Psoas muscle (tissue), 8 donors: ENCODE data around the gene AP2M1. TPM values are rescaled to one million over a fixed set of nuclear protein-coding genes. Genes with fewer than 3 reads are reported as not detected.
A peak's percentile ranks its signal among the peaks of the same experiment; 100 is the strongest.

ENCODE experiments used
- ATAC-seq, 4 donors: fragments of 200-7000 bp; cut with Tn5 transposase; one replicate each; pipeline ENCODE4 v1.9.1; 2020; ENCODE audit warnings: moderate library complexity in 3 of 4, mild to moderate bottlenecking in 2 of 4
- DNase-seq, 2 donors: peaks; one replicate each; pipeline ENCODE4 v3.0.0-alpha.2; 2020
- H3K27ac ChIP-seq: fragments of 200-600 bp; one replicate; pipeline ENCODE4 v1.8.0; 2022
- H3K27me3 ChIP-seq, 3 donors: fragments of 200-600 bp in 1 of 3; one replicate each; pipeline versions ENCODE4 v1.6.1 to v1.8.0; 2013 to 2022; ENCODE audit warnings: low read length in 2 of 3, mild to moderate bottlenecking in 2 of 3, moderate library complexity in 1 of 3; ENCODE audit not compliant: insufficient read depth in 3 of 3
- H3K36me3 ChIP-seq, 2 donors: fragments of 200-600 bp in 1 of 2; one replicate each; pipeline versions ENCODE4 v1.6.1 to v1.8.0; 2013 to 2022; ENCODE audit warnings: low read depth in 1 of 2, mild to moderate bottlenecking in 1 of 2, moderate library complexity in 1 of 2; ENCODE audit not compliant: insufficient read depth in 1 of 2
- H3K4me1 ChIP-seq: fragments of 200-600 bp; one replicate; pipeline ENCODE4 v1.8.0; 2022
- H3K4me3 ChIP-seq: fragments of 200-600 bp; one replicate; pipeline ENCODE4 v1.8.0; 2022; ENCODE audit warnings: mild to moderate bottlenecking
- H3K9me3 ChIP-seq: fragments of 200-600 bp; one replicate; pipeline ENCODE4 v1.8.0; 2022
- WGBS, 3 donors: extraction: QIAGEN DNeasy Blood & Tissue Kit; methylation state at CpG; one replicate each; pipeline versions ENCODE4 v1.1.6 to v1.1.7; 2013; 5-methylcytosine and 5-hydroxymethylcytosine counted together
- intact Hi-C, 2 donors: fragments of 100-400 bp; cut with DNase I; formaldehyde crosslinking; loops; one replicate each; pipeline versions ENCODE4 v1.11.0 to v1.14.2; 2022
- polyA plus RNA-seq, 3 donors: library from polyadenylated mRNA; stranded (reverse); fragments of 200-250 nt; gene quantifications; one replicate each; pipeline ENCODE4 v1.2.3, GENCODE V29; 2013
- total RNA-seq, 4 donors: library from RNA; stranded (reverse); fragmentation: NEBNext Ultra II Directional in 2 of 4; extraction: Animal tissue kit (Norgen Biotek cat#: 25700) in 2 of 4; gene quantifications; one replicate each; pipeline versions ENCODE4 v1.2.1 to v1.2.4, GENCODE V29; 2021 to 2023
- TF ChIP-seq, protein P1 (sequence below): fragments of 200-600 bp; IDR thresholded peaks from one replicate; pipeline ENCODE4 v1.8.0; 2022; ENCODE audit warnings: antibody characterized with exemption
- donor health status: healthy with polysubstance abuse.
- donor health status: DM: no; HTN: no; CAD: no; lungs with moderate emphysema.
- donor health status: Bipolar disorder and iron deficiency.
- donor health status: healthy.
- donor health status: DM: yes; HTN: yes; CAD: no.
- donor health status: DM: no; HTN: no; CAD: no.
- donor health status: DM: no; HTN: no; CAD: no.
- donor health status: DM: yes; HTN: yes; CAD: no.

AP2M1 gene
- total and polyA plus RNA-seq, 7 donors = 157 to 299 (median 171) TPM

DNA sequence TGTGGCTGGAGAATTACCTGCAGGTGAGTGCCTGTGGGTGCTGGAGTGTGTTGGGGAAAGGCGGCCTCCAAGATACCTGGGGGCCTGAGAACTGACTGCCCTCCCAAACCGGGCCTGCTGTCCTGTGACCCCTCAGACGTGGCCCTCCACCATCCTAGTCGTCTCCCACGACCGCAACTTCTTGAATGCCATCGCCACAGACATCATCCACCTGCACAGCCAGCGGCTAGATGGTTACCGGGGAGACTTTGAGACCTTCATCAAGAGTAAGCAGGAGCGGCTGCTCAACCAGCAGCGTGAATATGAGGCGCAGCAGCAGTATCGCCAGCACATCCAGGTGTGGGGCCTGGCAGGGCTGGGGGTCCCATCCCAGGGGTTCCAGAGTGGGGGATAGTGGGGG, 14.8 kb downstream of the AP2M1 start:
- DNase-seq (no peak), ATAC-seq (no peak)
- Histone ChIP-seq H3K9me3 (no peaks in the 10 kb centered on the region), H3K36me3 (peaks cover 14 to 79% of the 10 kb centered on the region in 2 donors), H3K4me3 (no peak overlapping the region), H3K27ac (no peak overlapping the region), H3K4me1 (peaks cover 26% of the 10 kb centered on the region), H3K27me3 (no peaks in the 10 kb centered on the region)
- 88 to 93% (median 93%) methylated on average over 13 of the region's 13 CpGs for WGBS, 3 donors
- TF ChIP-seq, protein P1, sequence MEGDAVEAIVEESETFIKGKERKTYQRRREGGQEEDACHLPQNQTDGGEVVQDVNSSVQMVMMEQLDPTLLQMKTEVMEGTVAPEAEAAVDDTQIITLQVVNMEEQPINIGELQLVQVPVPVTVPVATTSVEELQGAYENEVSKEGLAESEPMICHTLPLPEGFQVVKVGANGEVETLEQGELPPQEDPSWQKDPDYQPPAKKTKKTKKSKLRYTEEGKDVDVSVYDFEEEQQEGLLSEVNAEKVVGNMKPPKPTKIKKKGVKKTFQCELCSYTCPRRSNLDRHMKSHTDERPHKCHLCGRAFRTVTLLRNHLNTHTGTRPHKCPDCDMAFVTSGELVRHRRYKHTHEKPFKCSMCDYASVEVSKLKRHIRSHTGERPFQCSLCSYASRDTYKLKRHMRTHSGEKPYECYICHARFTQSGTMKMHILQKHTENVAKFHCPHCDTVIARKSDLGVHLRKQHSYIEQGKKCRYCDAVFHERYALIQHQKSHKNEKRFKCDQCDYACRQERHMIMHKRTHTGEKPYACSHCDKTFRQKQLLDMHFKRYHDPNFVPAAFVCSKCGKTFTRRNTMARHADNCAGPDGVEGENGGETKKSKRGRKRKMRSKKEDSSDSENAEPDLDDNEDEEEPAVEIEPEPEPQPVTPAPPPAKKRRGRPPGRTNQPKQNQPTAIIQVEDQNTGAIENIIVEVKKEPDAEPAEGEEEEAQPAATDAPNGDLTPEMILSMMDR = no peak
- intact Hi-C loops = no loop called here

DNA sequence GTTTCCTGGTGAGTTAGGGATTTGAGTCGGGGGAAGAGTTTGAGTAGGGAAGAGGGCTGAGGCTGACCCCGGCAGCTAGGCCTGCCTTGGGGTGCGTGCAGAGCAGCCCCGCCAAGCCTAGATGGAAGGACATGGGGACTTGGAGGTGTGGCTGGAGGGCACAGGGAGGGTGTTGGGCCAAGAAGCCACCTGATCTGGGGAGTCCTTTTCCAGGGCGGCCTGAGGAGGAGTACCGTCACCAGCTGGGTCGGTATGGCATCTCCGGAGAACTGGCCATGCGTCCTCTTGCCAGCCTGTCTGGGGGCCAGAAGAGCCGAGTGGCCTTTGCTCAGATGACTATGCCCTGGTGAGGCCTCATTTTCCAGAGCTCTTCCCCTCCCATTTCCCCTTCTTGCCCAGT, 18.2 kb downstream of the AP2M1 start:
- peaks cover 6% of the 10 kb centered on the region for H3K4me1 ChIP-seq
- no peaks in the 10 kb centered on the region for H3K27me3 ChIP-seq
- H3K27ac ChIP-seq = no peak overlapping the region
- no peak for DNase-seq
- no peaks in the 10 kb centered on the region for H3K9me3 ChIP-seq
- no peak overlapping the region for H3K4me3 ChIP-seq
- intact Hi-C loops = no loop called here
- peaks cover 14 to 91% of the 10 kb centered on the region in 2 donors for H3K36me3 ChIP-seq
- ATAC-seq = peak in 2 of 4 donors; percentile 14 to 39
- 44 to 73% (median 46%) methylated on average over 10 of the region's 10 CpGs for WGBS, 3 donors
- TF ChIP-seq, protein P1 = no peak

DNA sequence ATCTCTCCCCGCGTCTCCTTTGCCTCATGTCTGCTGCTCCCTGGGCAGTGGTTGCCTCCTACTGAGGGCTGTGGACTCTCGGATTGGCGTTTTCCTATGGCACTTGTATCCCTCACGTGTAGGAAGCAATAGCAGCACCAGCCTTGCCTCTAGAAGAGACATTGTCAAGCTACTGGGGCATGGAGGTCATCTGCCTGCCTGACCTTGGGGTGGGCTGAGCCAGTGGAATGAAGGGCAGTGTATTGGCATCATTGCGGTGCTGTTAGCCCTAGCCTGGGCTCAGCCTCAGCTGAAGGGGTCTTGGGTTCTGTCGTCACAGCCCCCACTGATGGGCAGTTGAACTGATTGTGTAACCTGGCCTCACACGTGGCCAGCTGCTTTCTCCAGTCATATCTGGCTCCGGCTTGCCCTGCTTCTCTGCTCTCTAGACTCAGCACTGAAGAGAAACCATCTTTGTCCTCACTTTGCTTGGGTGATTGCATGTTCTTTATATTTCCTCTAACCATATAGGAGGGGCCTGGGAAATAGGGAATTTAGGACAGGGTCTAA, 19.4 kb downstream of the AP2M1 start:
- Histone ChIP-seq H3K4me3 (no peak overlapping the region), H3K36me3 (peaks cover 14 to 79% of the 10 kb centered on the region in 2 donors), H3K27me3 (no peaks in the 10 kb centered on the region), H3K9me3 (no peaks in the 10 kb centered on the region), H3K27ac (no peak overlapping the region), H3K4me1 (no peaks in the 10 kb centered on the region)
- 82 to 90% (median 83%) methylated on average over 9 of the region's 9 CpGs for WGBS, 3 donors
- intact Hi-C loops = no loop called here
- ATAC-seq (peak in 1 of 4 donors; percentile 5), DNase-seq (no peak)
- TF ChIP-seq, protein P1 = no peak

DNA sequence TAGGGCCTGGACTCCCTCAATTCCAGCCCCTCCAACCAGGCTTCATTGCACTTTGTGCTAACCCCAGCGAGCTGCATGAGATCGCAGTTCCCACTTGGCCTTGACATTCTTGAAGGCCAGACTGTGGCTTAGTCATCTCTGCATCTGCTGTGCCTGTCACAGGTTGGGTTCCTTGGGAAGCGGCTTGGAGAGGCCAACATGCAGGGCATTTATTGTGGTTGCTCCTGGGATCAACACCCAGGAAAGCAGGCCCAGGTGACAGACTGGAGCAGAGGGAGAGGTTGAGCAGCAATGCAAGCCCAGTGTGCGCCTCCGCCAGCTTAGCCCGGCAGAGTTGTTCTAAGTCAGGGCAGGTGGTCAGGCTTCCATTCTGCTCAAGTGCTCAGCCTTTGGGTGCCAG, 21.9 kb downstream of the AP2M1 start:
- Histone ChIP-seq H3K4me1 (no peaks in the 10 kb centered on the region), H3K4me3 (no peak overlapping the region), H3K9me3 (no peaks in the 10 kb centered on the region), H3K27ac (no peak overlapping the region), H3K27me3 (no peaks in the 10 kb centered on the region), H3K36me3 (peaks cover 4 to 54% of the 10 kb centered on the region in 2 donors)
- intact Hi-C loops = no loop called here
- peak; percentile 42 to 54 (median 46) for ATAC-seq
- TF ChIP-seq, protein P1 = no peak
- 82 to 87% (median 82%) methylated on average over 6 of the region's 6 CpGs for WGBS, 3 donors
- DNase-seq = no peak

DNA sequence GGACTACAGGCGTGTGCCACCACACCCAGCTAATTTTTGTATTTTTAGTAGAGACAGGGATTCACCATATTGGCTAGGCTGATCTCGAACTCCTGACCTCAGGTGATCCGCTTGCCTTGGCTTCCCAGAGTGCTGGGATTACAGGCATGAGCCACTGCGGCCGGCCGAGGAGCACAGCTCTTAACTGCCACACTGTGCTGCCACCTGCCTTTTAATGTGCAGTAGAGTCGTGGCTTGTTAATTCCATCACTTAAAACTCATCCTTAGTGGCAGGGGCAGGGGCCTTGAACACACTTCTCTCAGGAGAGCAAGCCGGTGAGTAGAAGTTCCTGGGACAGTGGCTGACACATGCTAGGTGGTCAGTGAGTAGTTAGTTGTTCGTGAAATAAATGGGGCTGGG, 23.9 kb downstream of the AP2M1 start:
- 77 to 80% (median 78%) methylated on average over 9 of the region's 9 CpGs for whole genome bisulfite sequencing, 3 donors
- intact Hi-C loops = no loop called here
- TF ChIP-seq, protein P1 = no peak
- no peaks in the 10 kb centered on the region for H3K27me3 ChIP-seq
- H3K9me3 ChIP-seq = no peaks in the 10 kb centered on the region
- DNase-seq = no peak
- no peaks in the 10 kb centered on the region for H3K4me1 ChIP-seq
- H3K4me3 ChIP-seq = no peak overlapping the region
- peaks cover 0 to 35% of the 10 kb centered on the region in 2 donors for H3K36me3 ChIP-seq
- ATAC-seq = no peak
- no peak overlapping the region for H3K27ac ChIP-seq
